DMS53 treated with DMSO at 0.1 percent for 48 hours (cell line): ENCODE measurements around the gene WDR45B.

ENCODE experiments used
- DNase-seq: peaks from one replicate; lab custom pipeline; 2025; ENCODE audit not compliant: unreplicated experiment; lab: John Stamatoyannopoulos, UW

Gene WDR45B

DNA sequence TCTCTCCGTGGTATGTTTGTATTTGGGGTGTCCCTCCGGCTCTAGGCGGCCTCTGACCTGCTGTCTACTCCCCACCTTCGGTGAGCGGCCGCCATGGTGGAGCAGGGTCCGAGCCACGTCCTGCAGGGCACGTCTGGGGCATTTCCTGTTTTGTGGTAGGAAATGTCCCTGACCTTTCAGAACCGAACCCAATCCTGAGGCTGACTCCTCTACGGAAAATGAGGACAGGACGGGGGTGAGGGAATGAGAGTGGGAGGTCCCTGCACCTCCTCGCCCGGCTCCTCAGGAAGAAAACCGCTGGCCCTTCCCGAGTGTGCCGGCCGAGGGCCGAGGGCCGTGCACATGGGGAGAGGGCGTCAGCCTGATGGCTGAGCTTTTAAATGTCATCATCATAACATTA is 45.8 kb downstream of the WDR45B start:
- no peak for DNase-seq

DNA sequence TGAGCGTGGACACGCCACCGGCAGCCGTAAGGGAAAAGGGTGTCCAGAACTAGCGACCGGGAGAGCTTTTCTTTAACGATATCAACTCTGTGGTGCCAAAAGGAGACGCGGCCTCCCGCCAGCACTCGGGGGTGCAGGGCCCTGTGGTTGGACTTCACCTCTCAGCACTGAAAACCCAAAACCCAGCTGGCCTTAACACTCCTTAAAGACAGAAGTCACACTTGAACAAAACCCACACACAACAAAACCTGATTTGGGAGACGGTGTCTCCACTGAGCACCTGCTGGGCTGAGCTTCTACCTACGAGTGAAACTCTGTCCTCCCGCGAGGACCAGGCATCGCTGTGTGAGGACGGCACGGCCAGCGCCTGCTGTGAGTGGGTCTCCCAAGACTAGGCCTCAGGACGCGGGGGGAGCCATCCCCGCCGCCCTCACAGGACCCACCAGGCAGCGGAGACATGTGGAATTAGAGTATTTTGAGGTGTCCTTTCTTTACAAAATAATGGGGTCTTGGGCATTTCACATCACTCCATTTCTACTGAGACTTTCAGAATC is 46.7 kb downstream of the WDR45B start:
- DNase-seq, result no peak

DNA sequence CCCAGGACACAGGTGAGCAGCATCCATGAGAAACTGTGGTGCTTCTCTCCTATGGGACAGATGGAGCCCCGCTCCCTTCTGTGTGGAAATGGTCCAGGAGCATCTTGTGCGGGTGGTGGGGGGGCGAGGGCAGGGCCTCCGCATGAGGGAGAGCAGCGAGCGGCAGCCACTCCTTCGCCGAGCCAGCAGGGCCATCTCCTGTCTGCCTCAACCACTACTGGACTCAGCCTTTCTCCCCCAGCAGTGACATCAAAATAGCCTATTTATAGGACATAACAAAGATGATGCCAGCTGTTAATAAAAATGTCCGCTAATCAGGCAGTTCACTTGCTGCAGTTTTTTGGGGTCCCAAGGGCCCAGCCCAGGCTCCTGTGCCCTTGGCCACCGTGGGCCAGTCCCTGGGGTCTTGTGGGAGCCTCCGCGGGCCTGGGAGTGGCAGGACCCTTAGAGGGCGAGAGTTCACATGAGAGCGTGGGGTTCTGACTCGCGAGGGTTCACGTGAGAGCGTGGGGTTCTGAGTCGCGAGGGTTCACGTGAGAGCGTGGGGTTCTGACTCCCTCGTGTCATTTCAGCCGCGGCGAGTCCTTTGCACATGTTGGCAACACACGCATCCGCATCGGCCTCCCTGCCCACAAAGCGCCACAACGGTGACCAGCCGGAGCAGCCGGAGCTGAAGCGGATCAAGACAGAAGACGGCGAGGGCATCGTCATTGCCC is 47.4 kb downstream of the WDR45B start:
- DNase-seq, result no peak

DNA sequence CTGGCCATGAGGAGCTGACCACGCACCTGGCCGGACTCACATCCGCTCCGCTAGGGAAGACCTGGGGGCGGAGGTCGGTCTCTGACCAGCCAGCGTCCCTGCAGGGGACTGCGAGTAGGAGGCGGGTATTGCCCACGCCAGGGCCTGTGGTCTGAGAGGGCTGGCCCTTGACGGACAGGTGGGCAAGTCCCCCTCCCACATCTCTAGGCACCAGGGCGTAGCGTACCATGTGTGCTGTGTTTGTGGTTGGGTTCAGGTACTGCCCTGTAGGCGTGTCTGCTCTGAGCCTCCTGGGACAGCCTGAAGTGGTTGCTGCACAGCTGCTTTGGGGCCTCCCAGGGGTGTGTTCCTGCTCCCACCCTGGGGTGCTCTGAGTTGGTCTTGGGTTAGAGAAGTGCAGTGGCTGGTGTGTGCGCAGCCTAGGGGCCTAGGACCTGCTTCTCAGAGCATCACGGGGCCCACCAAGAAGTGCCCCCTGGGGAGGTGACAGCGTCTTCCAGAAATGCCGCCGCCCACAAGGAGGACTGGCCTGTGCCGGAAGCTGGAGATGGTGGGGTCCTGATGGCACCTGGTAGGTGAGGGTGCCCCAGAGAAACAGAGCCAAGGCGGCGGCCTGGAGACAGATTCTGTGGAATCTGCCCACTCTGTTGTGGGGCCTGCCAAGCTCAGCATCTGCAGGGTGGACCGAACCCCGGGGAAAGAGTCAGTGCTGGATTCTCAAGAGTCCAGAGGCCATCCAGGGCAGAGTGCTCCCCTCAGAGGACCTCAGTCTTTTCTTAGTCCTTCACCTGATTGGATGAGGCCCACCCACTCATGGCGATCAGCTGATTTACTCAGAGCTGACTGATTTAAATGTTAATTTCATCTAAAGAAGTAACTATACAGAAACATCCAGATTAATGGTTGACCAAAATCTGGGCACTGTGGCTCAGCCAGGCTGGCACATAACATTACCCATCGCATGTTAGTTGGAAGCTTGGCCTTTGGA is 48.3 kb downstream of the WDR45B start:
- no peak for DNase-seq

GRCh38 chr17:82598256-82599119 is 49.8 kb downstream of the WDR45B start:
- DNase-seq, result no peak

- DNase-seq, result no peak
Observed at GRCh38 chr17:82596837-82597672, 51.2 kb downstream of the WDR45B start.

DNA sequence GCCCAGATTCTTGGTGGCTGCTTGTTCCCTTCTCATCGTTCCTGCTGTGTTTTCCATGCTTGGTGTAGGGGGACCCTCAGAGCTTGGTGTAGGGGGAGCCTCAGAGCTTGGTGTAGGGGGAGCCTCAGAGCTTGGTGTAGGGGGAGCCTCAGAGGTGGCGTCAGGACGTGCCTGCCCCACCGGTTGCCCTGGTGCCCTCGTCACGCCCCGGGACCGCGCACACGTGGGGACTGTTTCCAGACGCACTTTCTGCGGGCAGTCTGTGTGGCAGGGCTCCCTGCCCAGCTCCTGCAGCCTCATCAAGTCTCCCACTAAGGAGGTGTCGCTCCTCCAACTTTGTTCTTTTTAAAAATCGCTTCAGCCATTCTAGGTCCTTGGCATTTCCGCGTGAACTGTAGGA is 51.9 kb downstream of the WDR45B start:
- DNase-seq, result no peak

- DNase-seq, result no peak
Observed at GRCh38 chr17:82595893-82596292, 52.4 kb downstream of the WDR45B start.

DNA sequence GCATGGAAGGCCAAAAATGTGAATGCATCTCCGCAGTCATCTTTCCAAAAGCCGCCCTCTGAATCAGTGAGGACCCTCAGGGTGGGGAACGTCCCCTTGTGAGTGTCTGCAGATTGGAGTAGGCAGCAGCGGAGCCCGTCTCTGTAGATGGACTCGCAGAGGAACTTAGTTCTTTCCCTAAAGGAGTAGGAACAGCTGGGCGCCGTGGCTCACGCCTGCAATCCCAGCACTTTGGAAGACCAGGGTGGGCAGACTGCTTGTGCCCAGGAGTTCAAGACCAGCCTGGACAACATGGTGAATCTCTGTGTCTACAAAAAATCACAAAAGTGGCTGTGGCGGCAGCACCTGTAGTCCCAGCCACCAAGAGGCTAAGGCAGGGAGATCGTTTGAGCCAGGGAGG is 53.7 kb downstream of the WDR45B start:
- no peak for DNase-seq

- no peak for DNase-seq
Observed at GRCh38 chr17:82593590-82594087, 54.6 kb downstream of the WDR45B start.

DNA sequence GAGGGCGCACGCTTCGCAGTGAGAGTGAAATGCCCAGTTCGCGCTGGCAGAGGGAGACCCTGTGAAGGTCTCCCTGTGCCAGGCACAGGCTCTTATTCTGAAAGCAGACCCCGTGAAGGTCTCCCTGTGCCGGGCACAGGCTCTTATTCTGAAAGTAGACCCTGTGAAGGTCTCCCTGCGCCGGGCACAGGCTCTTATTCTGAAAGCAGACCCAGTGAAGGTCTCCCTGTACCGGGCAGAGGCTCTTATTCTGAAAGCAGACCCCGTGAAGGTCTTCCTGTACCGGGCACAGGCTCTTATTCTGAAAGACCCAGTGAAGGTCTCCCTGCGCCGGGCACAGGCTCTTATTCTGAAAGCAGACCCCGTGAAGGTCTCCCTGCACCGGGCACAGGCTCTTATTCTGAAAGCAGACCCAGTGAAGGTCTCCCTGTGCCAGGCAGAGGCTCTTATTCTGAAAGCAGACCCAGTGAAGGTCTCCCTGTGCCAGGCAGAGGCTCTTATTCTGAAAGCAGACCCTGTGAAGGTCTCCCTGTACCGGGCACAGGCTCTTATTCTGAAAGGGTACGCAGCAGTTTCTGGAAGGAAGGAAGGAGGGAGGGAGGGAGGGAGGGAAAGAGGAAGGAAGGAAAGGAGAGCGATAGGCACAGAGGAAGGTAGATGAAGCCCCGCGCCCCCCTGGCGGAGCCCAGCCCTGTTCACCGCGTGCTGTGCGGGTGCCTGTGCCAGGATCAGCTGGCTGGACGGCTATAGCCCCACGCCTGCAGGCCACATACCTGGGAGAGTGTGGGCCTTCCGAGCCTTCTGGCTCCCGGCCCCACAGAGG is 55.3 kb downstream of the WDR45B start:
- DNase-seq, result no peak

DNA sequence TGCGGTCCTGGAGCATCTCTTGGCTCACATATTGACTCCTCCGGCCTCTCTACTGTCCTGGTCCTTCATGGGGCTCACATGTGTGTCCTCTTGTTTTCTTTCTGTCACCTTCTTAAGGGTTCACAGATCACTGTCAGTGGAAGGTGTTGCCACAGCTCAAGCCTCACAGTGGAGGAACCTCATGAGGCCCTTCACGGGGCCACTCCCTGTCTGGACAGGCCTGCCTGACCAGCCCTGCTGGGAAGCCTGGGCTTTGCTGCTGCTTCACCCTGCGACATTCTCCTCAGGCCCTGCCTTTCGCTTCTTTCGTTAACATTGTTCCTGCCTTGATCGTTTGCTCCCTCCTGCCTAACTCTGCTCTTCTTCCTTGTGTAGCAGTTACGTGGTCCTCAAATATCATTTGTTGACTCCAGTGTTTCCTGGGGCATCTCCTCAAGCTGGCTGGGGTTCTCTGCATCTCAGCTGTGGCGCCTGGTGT is 55.9 kb downstream of the WDR45B start:
- DNase-seq, result no peak

GRCh38 chr17:82590881-82591539 is 57.2 kb downstream of the WDR45B start:
- DNase-seq, result no peak

DNA sequence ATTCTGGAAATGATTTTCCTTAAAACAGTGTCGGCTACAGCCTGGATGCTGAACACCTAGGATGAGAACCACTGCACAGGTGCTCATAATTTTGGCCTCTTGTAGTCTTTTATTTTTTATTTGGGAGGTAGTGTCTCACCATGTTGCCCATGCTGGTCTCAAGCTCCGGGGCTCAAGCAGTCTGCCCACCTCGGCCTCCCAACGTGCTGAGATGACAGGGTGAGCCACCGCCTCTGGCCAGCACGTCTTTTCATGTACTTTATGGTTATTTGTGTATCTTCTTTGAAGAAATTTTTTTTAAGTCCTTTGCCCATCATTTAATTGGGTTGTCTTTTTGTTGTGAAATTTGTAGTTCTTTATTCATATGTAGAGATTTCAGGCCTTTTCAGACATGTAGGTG is 58.0 kb downstream of the WDR45B start:
- DNase-seq, result no peak

GRCh38 chr17:82589851-82590180 is 58.4 kb downstream of the WDR45B start:
- DNase-seq, result no peak

DNA sequence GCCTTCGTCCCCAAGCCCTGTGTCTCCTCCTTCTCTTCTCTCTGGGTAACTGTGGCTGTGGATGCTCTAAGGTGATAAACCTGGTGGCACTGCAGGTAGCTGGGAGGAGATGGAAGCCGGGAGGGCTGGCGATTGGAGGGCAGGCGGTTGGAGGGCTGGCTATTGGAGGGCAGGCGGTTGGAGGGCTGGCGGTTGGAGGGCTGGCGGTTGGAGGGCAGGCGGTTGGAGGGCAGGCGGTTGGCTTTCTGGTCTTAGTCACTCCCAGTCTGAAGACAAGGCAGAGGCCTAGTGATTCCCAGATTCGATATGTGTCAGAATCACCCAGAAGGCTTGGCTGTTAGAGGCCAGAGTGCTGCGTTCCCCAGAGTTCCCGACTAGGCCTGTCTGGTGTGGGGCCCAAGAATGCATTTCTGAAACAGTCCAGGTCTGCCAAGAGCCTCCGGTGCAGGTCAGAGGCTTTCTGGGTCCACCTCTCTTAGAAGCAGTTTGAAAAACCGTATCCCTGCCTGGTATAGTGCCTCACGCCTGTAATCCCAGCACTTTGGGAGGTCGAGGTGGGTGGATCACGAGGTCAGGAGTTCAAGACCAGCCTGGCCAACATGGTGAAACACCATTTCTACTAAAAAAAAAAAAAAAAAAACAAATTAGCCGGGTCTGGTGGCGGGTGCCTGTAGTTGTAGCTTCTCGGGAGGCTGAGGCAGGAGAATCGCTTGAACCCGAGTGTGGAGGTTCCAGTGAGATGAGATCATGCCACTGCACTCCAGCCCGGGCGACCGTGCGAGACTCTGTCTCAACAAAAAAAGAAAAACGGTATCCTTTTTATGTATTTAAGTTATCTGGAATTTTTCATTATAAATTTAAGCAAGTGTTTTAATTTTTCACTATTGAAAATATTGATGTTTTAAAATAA is 59.7 kb downstream of the WDR45B start:
- no peak for DNase-seq
